HG02852 (cell line): ENCODE data around the gene FAM3A.

Source experiments
- ATAC-seq: cut with Tn5 transposase; IDR thresholded peaks from one replicate; pipeline ENCODE4 v1.9.1; 2021; ENCODE audit warnings: mild to moderate bottlenecking, moderate library complexity; ENCODE audit not compliant: unreplicated experiment

Gene FAM3A

DNA sequence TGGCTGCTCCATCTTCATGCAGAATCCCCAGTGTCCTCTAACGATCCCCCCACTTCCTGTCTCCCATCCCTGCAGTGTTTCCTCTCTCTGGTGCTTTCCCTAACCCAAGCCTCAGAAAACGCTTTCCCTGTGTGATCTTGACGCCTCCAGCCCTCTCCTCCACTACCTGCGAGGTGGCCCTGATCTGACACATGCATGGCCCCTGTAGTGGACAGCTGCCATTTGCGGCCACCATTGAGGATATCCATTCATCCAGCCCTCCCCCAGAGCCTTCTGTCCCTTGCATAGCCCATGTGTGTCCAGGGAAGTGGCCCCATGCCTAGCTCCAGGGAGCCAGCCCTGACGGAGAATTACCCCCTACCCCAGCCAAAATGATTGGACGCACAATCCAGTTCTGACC, 32.7 kb downstream of the FAM3A start:
- no peak for ATAC-seq

- ATAC-seq = no peak
These were observed 33.2 kb downstream of the FAM3A start for GRCh38 chrX:154482786-154483185.

DNA sequence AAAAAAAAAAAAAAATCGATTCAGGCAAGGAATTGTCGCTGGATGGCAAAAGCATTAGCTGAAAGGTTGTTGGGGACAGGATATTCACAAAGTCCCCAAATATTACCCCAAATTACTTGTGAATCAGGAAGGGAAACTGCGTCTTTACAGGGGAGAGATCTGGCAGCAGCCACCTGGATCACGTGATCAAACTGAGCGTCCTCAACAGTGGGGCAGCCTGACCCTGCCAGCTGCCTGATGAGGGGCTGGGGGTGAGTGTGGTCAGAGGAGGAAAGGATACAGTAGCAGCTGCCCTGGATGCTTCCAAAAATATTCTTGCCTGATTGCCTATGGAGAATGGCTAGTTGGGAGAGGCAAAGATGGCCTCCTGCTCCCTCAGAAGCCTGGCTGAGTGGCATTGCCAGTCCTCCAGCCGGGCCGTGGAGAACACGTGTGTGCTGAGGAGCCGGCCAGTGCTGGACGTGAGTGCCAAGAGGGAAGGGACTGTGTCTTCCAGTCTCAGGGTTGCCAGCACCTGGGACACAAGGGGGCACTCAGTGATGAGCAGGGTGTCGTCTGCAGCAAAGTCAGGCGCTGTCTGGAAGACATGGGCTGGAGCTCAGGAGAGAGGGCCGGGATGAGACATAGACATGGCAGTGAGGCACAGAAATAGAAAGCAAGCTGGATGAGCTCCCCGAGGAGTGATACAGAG, 34.0 kb downstream of the FAM3A start:
- ATAC-seq = no peak

DNA sequence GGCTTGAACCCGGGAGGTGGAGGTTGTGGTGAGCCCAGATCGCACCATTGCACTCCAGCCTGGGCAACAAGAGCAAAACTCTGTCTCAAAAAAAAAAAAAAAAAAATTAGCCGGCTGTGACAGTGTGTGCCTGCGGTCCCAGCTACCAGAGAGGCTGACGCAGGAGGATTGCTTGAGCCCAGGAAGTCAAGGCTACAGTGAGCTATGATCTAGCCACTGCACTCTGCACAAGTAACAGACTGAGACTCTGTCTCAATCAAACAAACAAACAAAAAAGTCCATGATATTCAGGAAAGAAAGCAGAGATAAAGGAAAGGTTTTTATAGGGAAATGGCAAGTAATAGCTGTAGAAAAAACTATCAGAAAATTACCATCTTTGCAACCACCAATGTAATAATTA, 34.8 kb downstream of the FAM3A start:
- ATAC-seq = no peak

- ATAC-seq = peak; percentile 76
These were observed 37.1 kb downstream of the FAM3A start, which contains the start of gene LAGE3 for GRCh38 chrX:154478728-154479622. Gene LAGE3 (minus strand): TSS chrX:154479281. CDS start chrX:154478915, 366 bp downstream.

GRCh38 chrX:154477891-154478477, 38.0 kb downstream of the FAM3A start:
- ATAC-seq = no peak

DNA sequence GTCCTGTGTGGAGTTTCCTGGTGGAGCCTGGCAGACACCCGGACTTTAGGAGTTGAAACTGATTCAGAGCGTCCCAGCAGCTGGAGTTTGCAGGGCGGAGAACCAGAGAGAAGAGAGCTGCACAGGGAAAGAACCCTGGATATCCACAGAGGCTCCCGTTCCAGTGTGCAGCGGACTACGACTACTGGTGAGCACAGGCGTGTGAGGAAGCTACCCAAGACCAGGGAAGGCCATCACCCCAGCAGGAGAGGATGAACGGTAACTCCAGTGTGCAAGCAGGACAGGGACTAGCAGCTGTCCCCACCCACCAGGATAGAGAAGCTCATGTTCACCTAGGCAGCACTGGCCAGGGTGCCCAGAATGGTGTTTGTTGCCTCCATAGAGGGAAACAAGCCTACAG, 39.2 kb downstream of the FAM3A start:
- no peak for ATAC-seq

DNA sequence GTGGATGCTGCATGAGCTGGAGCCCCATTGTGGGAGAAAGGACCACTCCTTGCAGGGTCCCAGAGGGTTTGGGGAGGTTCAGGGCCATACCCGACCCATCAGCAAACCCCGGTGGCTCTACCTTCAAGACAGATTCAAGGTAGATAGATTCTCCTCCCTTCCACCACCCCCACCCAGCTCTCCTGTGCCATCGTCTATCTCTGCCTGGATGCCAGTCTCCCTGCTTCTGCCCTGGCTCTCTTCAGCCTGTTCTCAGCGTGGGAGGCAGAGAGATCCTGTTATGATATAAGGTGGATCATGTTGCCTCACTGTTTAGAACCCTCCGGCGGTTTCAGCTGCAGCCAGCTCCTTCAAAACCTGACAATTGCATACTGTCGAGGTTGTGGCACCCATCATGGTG, 42.3 kb downstream of the FAM3A start:
- no peak for ATAC-seq

DNA sequence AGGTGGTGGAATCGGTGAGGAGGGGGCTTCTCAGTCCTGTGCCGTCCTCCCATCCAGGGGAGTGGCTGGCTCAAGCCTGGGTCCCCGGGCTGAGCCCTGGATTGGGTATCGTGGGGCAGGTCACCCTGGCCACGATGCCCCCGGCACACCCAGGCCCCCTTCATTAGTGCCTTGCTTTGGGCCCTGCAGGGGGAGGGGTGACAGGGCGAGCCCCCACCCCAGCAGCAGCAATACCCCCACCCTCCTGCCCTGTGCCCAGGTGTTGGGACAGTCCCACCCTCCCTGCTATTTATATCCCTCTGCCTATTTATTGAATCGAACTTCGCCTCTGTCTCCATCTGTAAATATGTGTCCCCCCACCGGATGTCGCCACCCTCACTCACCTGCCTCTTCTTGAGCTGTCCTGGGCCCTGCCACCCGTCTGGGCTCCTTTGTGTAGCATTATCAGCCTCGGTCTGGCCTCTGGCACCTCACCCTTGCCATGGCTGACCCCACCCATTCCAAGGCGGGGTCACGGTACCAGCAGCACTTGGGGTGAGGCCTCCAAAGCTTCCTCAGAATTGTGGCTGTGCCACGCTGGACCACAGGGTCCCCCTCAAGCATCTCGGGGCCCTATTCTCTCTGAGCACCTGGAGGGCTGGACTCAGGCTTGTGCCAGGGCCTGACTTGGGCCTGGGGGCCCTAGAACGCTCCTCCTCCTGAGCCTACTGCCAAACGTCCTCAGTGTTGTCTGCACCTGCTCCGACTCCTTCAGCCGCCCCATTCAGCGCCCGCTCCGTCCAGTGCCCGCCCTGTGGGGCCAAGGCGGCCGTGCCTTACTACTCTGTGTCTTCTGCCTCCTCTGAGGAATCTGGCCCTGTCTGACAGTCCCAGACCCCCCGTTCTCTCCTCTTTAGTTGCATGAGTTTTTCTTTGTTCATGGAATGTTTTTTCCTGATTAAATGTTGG, 43.1 kb downstream of the FAM3A start:
- ATAC-seq = no peak

DNA sequence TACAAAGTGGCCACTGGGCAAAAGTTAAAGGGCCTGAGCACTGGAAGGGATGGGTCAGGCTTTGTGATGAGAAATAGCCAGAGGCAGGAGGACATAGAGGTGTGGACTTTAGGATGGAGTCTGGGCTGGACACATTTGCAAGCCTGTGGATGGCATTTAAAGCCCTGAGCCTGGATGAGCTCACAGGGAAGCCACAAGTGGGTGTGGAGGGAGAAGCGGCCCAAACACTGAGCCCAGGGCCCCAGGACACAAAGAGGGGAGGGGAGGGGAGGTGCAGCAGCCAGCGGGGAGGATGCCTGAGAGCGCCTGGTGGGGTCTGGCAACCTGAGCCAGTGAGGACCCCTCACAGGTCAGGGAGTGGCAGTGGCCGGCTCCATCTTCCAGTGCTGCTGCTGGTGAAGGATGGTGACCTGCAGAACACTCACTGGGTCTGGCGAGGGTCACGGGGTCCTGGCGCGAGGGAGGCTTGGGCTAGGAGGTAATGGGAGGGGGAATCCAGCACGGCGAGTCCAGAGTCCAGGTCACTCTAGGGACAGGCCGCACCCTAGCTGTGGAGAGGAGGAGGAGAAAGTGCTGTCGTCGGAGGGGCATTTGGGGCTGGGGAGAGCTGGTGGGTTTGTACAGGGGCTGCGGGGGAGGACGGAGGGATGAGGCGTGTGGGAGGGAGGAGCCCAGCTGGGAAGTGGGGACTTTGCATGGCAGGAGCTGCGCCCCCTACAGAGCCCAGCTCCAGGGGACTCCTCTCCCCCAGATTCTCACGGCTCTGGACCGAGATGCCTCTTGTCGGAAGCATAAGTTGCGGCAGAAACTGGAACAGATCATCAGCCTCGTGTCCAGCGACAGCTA, 44.0 kb downstream of the FAM3A start:
- no peak for ATAC-seq

GRCh38 chrX:154470914-154471568, 45.0 kb downstream of the FAM3A start:
- no peak for ATAC-seq

DNA sequence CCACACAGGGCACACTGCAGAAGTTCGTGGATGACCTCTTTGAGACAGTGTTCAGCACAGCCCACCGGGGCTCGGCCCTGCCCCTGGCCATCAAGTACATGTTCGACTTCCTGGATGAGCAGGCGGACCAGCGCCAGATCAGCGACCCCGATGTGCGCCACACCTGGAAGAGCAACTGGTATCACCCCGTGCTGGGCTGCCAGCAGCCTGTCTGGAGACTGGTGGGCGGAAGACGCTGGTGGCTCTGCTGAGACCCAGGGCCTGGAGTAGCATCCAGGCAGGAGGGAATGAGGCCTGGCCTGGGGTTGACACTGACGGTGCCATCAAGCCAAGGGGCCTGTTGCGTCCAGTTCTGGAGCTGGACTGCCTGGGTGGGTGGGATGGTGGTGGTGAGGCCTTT, 45.6 kb downstream of the FAM3A start:
- ATAC-seq = no peak

- ATAC-seq = no peak
These were observed 46.2 kb downstream of the FAM3A start for GRCh38 chrX:154469880-154470279.

GRCh38 chrX:154469114-154469513, 46.9 kb downstream of the FAM3A start:
- ATAC-seq = no peak

DNA sequence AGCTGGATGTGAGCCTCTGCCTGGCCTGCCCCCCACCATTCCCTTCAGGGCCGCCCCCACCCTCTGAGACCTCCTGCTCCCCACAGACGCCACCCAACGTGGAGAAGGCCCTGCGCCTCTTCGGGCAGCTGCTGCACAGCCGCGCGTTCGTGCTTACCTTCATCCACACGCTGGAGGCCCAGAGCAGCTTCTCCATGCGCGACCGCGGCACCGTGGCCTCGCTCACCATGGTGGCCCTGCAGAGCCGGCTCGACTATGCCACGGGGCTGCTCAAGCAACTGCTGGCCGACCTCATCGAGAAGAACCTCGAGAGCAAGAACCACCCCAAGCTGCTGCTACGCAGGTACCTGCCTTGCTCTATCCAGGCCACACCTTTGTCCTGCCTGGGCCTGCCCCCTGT, 47.8 kb downstream of the FAM3A start:
- ATAC-seq = no peak

DNA sequence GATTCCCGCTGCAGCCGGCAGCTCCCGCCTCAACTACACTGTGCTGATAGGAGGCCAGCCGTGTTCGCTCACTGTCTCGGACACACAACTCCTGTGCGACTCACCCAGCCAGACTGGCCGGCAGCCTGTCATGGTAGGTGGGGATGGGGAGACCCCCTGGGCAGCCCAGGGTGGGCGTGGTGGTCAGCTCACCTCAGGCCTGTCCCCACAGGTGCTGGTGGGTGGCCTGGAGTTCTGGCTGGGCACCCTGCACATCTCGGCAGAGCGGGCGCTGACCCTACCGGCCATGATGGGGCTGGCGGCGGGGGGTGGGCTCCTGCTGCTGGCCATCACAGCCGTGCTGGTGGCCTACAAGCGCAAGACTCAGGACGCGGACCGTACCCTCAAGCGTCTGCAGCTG, 48.5 kb downstream of the FAM3A start:
- ATAC-seq = no peak

- ATAC-seq = no peak
These were observed 49.1 kb downstream of the FAM3A start for GRCh38 chrX:154466907-154467306.

GRCh38 chrX:154466036-154466435, 50.0 kb downstream of the FAM3A start:
- no peak for ATAC-seq

- no peak for ATAC-seq
These were observed 50.4 kb downstream of the FAM3A start for GRCh38 chrX:154465601-154466000.
